ENCODE results near the gene MACROD2.

Gene MACROD2

GRCh38 chr20:15579688-15580087, 1584.4 kb downstream of the MACROD2 start:
- DNase-seq (ENCODE audit: low spot score): no peak

DNA sequence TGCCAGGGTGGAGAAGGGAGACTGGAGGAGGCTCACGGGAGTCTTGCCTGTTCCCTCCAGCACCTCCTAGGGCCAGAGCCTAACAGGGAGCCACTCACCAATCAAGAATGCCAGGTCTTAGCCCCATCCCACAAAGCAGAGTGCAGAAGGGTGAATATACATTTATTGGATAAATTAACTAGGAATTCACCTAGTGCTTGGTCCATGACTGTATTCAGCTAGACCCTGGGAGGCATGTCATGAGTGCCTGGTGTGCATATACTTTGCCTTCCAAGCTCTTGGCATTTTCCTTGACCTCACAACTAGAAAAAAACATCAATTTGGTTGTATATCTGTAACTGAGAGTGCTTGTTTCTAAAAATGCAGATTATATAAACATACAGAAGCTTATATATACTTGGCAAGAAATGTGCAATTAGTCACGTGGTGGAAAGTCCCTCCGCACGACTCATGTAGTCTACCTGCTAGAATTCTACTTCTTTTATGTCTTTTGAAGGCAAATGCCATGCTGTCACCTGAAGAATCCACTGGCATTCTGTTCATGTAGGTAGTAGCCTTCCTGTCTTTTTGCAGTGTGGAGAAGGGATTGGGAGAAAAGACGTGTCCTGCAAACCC, 1586.9 kb downstream of the MACROD2 start:
- no peak for DNase-seq (ENCODE audit: low spot score)

DNA sequence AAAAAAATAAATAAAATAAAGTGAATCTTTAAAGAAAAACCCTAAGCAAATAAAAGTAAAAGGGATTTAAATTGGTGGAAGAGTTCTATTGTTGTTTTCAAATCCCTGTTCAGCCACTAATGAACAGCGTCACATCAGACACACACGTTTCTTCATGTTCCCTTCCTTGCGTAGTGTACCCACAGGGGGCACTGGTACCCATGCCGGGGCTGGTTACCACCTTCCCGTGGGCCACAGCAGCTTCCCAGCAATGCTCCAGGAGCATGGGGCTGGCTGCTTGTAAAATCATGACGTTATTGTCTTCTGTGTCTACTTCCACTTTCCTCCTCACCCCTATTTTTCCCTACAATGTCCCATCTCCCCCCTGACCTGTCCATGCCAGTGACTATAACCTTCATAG, 1589.2 kb downstream of the MACROD2 start:
- no peak for DNase-seq (ENCODE audit: low spot score)

- DNase-seq (ENCODE audit: low spot score): no peak
Measured at GRCh38 chr20:15593081-15593480, 1597.8 kb downstream of the MACROD2 start.

- no peak for DNase-seq (ENCODE audit: low spot score)
Measured at GRCh38 chr20:15594158-15594695, 1598.9 kb downstream of the MACROD2 start.

GRCh38 chr20:15596220-15596890, 1601.0 kb downstream of the MACROD2 start:
- DNase-seq (ENCODE audit: low spot score): no peak

DNA sequence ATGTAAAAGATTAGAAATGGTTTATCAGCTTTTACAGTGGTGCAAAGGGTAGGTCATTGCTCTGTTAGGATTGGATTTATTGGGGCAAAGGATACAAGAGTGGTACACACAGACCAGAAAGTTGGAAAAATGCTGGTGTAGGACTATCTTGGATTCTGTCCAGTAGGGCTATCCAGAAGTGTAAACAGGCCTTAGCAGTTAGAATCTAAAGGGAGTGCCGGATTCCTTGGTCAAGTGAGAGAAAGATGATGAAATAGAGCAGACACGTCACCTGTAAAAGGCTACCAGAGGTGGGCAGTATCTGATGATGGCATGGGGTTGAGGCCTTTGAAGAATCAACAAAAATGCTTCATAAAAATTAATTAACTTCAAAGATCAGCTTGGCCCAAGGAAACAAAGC, 1602.0 kb downstream of the MACROD2 start:
- no peak for DNase-seq (ENCODE audit: low spot score)

GRCh38 chr20:15599961-15600360, 1604.6 kb downstream of the MACROD2 start:
- no peak for DNase-seq (ENCODE audit: low spot score)

GRCh38 chr20:15600565-15600964, 1605.2 kb downstream of the MACROD2 start:
- no peak for DNase-seq (ENCODE audit: low spot score)

DNA sequence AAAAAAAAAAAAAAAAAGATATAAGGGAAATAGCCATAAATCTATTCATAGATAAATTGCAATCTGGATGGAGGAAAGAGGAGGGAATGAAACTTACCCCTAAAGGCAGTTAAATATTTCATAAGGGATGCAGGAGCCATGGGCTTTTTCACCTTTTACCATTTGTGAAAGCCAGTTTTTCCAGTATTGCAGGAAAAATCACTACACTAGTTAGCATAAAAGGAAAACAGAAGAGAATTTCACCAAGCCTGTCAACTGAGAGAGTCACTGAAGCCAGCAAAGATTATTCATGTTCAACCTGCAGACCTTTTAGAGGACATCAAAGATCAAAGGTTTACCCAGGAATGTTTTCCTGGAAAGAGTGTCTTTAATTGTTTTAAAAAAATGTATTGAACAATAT, 1608.2 kb downstream of the MACROD2 start:
- no peak for DNase-seq (ENCODE audit: low spot score)

DNA sequence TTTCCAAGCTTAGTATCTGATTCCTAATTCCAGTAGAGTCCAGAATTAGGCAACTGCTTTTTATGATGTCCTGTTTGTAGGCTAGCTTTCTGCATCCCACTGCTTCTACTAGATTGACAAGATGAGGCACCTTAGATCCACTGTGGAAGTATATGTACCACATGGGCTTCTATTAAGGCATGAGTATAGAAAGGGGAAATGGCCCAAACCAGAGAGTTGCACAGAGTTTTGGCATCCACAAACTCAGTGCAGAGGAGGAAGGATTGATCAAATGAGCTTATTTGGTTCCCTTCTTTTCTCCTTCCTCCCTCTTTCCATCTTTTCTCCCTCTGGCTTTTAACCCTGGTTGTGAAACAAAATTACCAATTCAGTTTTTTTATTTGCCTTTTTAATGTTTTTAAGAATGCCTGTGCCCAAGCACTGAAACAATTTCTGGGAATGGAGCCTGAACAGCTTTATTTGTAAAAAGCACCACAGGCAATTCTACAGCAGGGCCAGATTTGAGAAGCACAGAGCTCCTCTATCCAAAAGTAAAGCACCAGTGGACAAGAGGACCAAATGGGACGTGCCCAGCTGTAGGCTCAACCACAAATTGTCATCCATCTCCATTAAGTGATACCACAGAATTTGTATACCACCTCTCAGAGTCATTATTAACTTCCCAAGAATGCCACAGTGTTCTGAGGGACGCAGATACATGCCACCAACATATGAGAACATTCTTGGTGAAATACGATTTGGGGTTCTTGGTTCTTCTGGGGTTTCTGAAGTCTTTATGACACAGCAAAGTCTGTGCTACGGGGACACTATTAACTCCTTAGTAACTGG, 1608.9 kb downstream of the MACROD2 start:
- DNase-seq (ENCODE audit: low spot score): no peak

DNA sequence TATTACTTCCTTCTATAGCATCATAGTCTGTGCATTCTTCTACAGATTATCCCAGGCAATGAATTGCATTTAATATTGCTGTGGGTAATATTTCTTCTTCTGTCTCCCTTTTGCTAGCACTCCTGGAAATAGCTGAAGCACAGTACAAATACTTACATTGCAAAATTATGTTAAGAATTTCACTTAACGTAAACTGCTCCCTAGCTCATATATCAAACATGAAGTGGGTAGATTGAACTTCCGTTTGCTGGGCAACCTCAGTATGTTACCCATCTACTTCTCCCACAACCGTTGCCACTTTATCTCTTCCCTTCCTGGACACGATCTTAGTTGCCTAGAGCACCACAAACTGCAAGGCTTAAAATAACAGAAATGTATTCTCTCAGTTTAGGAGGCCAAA, 1614.6 kb downstream of the MACROD2 start:
- no peak for DNase-seq (ENCODE audit: low spot score)

GRCh38 chr20:15610787-15611186, 1615.5 kb downstream of the MACROD2 start:
- no peak for DNase-seq (ENCODE audit: low spot score)

- no peak for DNase-seq (ENCODE audit: low spot score)
Measured at GRCh38 chr20:15611541-15611940, 1616.2 kb downstream of the MACROD2 start.

DNA sequence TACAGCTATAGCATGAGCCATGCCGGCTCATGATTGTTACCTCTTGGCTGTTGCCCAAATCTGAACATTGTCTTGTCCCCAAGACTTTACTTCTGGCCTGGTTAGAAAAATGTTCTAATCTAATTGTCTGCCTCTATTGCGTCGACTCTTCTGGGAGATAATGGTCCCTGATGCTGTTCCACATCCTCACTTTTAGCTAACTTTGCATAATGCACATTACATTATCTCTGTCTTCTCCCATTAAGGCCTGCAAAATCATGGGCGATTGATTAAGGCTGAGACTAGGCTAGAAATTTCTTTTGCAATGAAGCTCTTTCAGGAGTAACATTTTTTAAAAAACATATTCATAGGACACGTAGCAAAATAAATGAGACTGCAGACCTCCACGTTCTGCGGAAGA, 1616.9 kb downstream of the MACROD2 start:
- DNase-seq (ENCODE audit: low spot score): no peak

DNA sequence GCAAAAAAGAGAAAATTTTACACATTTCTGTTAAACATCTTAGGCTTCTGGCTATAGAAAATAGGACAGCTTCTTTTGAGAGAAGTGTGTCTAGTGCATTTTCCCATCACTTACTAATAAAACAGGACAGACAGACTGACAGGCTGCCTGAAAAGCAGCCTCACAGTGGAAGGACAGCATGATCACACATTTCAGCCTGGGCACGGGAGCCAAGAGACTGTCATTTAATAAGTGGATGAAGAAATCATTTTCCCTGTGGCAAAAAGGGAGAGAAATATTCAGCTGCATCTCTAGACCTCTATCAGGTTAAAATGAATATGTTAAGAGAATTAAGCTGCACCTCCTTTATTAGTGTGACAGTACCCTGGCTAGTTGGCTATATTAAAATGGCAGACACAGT, 1617.5 kb downstream of the MACROD2 start:
- DNase-seq (ENCODE audit: low spot score): no peak

GRCh38 chr20:15613530-15613929, 1618.2 kb downstream of the MACROD2 start:
- no peak for DNase-seq (ENCODE audit: low spot score)

- no peak for DNase-seq (ENCODE audit: low spot score)
Measured at GRCh38 chr20:15616626-15617025, 1621.3 kb downstream of the MACROD2 start.

GRCh38 chr20:15618110-15618509, 1622.8 kb downstream of the MACROD2 start:
- DNase-seq (ENCODE audit: low spot score): no peak

- no peak for DNase-seq (ENCODE audit: low spot score)
Measured at GRCh38 chr20:15618912-15619311, 1623.6 kb downstream of the MACROD2 start.

- no peak for DNase-seq (ENCODE audit: low spot score)
Measured at GRCh38 chr20:15619341-15619740, 1624.0 kb downstream of the MACROD2 start.

DNA sequence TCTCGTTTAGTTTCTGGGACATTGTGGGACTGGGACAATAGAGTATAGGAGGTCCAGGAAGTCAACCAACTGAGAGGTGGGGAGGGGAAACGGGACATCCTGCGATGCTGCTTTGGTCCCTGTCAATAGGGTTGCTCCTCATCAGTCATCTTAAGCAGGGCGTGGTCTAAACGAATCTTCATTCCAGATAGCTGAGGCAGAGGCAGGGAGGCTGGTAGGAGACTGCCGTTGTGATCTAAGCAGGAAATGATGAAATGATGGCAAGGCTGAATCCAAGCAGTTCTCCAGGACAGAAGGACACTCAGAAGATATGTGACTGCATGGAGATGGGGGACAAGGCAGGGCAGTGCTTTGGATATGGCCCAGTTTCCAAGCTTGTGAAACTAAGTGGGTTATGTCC, 1624.5 kb downstream of the MACROD2 start:
- DNase-seq (ENCODE audit: low spot score): no peak

DNA sequence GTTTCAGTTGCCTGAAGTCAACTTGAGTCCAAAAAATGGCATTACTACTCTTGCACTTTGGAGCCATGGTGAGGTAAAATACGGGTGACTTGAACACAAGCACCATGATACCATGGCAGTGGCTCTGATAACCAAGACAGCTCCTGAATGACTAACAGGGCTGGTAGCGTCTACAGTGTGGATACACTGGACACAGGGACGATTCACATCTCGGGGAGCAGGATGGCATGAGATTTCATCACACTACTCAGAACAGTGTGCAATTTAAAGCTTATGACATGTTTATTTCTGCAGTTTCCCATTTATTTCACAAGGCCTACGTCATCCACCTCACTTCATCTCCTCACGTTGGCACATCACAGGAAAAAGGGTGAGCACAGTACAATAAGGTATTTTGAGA, 1627.1 kb downstream of the MACROD2 start:
- no peak for DNase-seq (ENCODE audit: low spot score)
